ENCODE data around the gene NLE1.

GRCh38 chr17:35083071-35083470 is 59.0 kb downstream of the NLE1 start:
- no peak for TF ChIP-seq POLR2A (IDR thresholded peaks at IDR 0.05; ENCODE audit: low read depth, low read length)
- TF ChIP-seq POLR2AphosphoS5 (IDR thresholded peaks at IDR 0.05; ENCODE audit: low read depth, low read length): no peak
- TF ChIP-seq PAX5 (IDR thresholded peaks at IDR 0.05; ENCODE audit: insufficient read depth, low read length, severe bottlenecking): no peak
- TF ChIP-seq TAF1 (IDR thresholded peaks at IDR 0.05; ENCODE audit: low read depth, low read length): no peak
- no peak for TF ChIP-seq SPI1 (IDR thresholded peaks at IDR 0.05; ENCODE audit: low read depth, low read length)
- no peak for TF ChIP-seq POU2F2 (IDR thresholded peaks at IDR 0.05; ENCODE audit: low read depth, low read length)
